ENCODE results near the gene PACRG.
A peak's percentile ranks its signal among the peaks of the same experiment; 100 is the strongest.

Gene PACRG

DNA sequence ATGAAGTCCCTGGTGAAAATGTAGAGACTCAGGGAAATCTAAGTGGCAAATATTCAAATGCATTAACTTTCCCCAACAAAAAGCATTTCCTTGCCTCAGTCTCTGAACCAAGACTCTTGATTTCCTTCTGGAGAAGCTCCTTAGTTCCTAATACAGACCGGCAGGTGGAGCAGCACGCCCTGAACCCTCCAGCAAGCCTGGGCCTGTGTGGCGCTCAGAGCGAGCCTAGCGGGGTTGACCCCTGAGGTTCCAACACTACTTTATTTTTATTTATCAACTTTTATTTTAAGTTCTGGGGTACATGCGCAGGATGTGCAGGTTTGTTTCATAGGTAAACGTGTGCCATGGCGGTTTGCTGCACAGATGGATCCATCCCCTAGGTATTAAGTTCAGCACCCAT, 50.8 kb downstream of the PACRG start:
- DNase-seq (ENCODE audit: low spot score): no peak

DNA sequence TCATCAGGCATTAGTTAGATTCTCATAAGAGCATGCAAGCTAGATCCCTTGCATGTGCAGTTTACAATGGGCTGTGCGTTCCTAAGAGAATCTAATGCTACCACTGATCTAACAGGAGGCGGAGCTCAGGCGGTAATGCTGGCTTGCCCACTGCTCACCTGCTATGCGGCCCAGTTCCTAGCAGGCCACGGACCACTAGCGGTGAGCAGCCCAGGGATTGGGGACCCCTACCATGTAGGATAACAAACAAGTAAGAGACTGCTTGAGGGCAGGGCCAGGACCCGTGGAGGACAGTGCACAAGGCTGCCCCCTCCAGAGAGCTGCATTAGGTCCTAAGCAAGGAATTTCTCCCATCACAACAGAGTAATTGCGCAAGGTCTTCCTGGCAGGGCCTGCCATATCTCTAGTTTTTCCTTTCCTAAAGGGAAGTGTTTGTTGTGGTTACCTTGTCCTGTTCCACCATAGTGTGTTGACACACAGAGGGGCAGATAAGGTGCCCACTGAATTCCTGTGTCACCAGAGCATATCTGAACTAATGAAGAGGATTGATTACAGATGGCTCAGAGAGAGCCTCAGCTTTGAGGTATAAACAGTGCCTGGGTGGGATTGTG, 58.0 kb downstream of the PACRG start:
- DNase-seq (ENCODE audit: low spot score): no peak

DNA sequence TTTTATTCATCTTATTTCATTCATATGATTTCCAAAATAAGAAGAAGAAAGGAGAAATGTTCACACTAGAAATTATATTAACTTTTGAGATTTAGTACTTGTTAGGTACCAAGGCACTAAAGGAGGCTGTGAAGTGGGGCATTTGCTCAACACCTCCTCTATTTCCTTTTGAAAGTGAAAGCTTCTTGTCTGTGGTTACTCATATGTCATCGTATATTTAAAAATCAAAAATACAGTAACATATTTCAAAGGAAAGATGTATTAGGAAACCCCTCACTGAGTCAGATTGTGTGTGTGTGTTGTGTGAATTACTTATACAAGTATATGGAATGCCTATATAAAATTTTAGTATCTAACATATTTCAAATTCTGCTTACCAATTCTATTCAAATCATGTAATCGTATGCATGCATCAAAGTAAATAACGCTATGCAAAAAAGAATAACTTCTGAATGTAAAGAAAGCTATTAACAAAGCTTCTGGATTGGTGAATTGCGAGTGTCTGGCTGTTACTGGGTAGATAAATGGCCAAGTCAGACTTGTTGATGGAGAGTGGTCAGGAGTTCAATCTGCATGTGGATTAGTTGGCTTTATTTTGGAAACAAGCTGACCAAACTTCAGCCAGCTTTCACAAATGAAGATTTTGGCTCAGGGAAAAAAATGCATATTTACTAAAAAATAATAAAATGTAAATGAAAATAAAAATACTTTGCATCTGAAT, 70.9 kb downstream of the PACRG start:
- no peak for DNase-seq (ENCODE audit: low spot score)

DNA sequence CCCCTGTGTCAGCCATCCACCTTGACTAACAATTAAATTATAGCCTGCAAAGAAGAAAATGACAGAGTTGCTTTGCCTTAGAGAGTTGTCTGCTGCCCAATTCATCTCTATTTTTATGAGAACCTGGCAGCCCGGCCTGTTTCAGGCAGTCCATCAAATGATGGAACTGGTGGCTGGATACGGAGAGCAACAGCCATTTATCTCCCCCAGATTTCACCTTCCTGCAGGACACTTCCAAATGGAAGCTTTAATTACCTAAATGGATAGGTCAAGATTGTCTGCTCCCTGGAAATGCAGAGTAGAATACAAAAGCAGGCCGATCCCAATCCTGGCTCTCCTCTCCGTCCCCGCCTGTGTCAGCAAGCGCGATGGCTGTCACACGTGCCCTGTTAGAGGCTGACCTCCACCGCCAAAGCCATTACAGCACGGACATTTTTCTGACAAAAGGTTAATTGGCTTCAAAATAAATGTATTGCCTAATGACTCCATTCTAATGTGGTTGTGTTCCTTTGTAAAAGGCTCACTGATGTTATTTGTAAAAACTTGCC, 86.7 kb downstream of the PACRG start:
- DNase-seq (ENCODE audit: low spot score): peak; percentile 73

DNA sequence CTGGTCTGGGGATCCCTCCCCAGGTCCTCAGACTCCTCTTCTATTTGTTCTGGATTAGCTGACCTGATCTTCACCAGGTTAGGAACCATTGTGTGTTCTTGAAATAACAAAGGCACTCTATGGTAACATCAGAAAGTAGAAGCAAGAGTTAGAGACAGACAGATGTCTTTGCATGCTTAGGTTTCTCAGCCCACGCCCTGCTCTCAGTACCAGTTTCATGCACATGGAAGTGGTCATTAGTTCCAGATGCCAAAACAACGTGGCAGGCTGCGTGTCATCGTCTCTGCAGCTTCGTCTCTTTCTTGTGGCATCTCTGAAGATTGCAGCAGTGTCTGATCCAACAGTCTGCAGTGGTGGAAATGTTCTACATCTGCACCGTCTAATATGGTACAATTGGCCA, 89.4 kb downstream of the PACRG start:
- no peak for DNase-seq (ENCODE audit: low spot score)

DNA sequence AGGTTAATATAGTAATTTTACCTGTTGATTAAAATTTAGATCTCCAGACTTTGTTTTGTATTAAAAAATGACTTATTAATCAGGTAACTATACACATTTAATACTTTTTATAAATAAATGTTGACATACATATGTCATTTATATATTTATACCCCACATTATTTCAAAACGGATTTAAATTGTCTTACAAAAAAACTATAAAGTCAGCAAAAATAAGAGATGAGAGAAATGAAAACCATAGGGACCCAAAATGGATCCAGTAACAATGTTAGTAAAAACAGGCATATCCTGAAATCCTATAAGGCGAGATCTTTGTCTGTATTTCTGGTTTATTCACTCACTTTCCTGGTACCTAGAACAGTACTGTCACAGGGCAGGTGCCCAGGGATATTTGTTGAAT, 91.5 kb downstream of the PACRG start:
- no peak for DNase-seq (ENCODE audit: low spot score)

DNA sequence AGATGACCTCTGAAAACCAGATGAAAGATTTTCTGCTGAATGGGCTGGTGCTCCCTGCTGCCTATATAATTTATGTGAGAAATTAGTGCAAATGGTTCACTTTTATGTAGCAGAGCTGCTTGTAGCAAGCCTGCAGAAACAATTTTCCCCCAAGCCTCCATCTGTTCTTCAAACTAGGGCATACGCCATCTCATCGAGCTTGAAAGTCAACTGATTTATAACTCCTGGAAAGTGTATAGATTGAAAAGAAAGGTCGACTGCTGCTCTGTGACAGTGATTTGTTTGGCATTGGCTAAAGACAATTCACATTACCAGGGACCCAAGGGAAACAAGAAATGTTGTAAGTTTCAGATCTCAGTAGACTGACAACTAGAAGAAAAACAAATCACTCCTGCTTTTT, 93.3 kb downstream of the PACRG start:
- no peak for DNase-seq (ENCODE audit: low spot score)

DNA sequence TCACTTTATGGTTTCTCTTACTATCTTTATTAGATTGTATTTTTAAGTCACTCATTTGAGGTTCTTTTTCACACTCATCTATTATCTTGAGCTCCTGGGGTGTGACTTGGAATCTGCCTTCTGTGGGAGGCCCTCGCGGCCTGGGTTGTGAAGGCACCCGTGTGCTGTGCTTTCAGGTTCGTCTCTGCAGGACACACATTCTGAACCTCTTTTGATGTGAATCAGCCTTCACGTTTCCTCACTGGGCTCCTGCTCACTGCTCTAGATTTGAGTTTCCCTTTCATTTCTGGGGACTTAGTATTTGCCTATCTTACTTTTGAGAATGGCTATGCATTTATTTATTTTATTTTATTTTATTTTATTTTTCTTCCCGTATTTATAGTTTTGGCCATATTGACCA, 97.8 kb downstream of the PACRG start:
- DNase-seq (ENCODE audit: low spot score): no peak

DNA sequence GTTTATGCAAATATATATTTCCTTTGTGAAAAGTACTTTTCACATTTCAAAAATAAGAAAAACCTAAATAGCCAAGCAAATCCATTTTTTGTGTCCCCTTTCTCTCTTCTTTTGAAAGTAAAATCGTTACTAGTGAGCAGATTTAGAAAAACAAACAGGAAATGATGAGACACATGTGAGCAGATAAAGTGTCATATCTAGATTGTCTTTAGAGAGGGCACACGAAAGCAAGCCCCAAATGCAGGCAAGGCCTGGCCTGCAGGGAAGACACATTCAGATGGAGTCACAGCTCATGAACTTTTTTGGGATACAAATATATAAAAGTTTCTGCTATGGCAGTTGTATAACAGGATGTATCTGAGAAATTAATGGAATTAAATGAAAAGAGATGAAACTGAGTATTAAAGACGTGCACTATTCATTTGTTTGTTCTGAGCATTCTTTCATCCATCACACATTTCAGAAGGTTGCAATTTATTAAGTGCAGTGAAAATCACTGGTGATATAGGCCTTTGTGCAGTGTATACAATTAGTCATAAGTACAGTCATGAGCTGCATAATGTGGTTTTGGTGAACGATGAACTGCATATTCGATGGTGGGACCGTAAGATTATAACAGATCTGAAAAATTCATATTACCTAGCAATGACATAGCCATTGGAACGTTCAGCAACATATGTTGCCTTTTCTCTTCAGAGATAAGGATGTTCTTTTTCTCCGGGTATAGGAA, 101.4 kb downstream of the PACRG start:
- no peak for DNase-seq (ENCODE audit: low spot score)

DNA sequence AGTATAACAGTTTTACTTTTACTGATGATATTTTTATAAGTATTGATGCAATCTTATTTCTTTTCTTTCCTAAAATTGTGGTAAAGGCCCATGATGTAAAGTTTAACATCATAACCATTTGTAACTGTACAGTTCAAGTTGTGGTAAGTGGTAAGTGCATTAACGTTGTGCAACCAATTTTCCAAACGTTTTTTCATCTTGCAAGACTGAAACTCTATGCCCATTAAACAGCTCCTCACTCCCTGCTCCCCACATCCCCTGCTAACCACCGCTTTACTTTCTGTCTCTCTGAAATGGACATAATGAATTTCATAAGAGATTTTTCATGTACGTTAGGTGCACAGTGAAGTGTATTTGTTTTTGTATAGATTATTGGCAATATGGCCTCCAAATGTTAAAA, 106.0 kb downstream of the PACRG start:
- no peak for DNase-seq (ENCODE audit: low spot score)

DNA sequence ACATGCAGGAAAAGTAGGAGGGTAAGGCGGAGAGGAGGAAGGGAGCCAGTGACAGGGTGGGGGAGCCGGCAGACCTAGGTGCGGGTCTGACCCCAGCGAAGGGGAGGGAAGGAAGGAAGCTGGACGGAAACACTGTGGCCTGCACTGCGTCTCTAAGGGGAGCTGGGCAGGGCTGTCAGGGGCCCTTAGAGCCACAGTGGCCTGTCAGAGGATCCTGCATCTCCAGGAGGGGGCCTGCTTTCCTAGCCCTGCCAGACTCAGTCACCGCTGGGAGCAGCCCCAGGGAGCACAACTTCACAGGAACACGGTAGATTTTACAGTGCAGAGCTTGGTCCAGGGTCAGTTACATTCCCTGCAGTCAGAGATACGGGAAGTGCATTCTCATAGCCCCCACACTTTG, 118.2 kb downstream of the PACRG start:
- DNase-seq (ENCODE audit: low spot score): peak; percentile 45

DNA sequence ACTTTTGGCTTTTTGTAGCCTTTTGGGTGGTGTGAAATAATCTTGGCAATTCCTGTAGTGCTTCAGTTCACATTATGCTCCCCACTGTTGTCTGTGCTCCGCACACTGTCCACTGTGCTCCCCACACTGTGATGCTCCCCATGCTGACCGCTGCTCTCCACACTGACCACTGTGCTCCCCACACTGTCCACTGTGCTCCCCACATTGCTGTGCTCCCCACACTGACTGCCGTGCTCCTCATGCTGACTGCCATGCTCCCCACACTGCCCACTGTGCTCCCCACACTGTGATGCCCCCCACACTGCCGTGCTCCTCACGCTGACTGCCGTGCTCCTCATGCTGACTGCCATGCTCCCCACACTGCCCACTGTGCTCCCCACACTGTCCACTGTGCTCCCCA, 118.9 kb downstream of the PACRG start:
- DNase-seq (ENCODE audit: low spot score): no peak

DNA sequence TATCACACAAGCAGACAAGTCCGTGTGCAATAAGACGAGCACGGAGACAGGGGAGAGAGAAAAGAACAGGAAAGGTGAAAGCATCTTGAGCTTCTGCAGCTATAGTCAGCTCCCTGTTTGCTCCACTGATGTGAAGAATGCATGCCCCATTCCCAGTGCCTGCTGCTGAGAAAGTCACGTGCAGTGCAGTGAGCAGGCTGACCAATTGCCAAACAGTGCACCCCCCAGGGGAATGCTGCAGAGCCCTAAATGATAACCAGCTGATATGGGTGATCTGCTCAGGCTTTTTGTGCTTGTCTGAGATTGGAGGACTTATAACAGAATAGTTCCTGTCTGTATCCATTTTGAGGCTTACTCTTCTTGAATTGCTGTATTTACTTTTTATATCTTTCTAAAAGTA, 121.5 kb downstream of the PACRG start:
- DNase-seq (ENCODE audit: low spot score): peak; percentile 86

DNA sequence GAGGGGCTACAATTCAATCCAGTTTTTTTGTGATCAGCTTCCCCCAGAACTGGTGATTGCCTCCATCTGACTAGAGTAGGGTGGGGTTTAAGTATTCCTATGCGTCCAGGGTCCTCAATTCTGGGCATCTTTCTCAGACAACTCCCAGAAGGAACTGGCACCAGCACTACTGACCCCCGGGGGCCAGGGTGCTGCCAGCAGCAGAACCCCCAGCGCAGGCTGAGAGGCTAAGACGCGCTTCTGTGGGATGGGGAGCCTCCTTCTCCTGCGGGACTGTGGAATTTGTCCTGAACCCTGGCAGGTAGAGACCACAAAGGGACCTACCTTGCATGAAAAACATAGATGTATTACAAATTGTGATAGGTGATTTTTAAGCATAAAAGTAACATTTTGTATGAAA, 124.4 kb downstream of the PACRG start:
- no peak for DNase-seq (ENCODE audit: low spot score)

DNA sequence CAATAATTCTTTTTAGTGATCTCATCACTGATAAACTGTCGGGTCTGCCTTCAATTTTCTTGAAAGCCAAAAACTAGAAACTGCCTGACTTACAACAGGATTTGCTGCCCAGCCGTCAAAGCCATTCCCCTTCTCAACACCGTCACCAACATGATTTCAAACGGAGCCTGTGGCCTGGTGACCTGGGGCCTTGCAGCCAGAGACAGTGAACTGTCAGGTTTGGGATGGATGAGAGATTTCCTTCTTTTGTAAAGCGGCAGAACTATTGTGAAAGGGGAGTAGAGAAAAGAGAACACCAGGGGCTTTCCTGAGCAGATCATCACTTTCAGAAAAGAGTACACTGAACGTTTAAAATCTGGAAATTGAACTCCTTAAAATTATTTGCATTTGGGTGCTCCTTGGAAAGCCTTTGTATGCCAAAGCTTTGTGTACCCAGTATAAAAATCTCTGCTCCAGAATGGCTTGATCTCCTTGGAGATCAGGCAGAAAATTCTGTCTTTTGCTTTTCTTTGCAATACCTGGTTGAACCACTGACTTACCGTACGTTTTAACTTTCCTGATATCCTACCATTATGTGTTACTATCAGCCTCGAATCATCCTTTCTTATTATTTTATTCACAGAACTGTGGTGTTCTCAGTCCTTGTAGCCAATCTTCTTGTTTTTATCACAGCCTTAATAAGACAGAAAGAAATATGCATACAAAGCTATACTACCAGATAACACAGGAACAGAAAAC, 125.2 kb downstream of the PACRG start:
- no peak for DNase-seq (ENCODE audit: low spot score)

DNA sequence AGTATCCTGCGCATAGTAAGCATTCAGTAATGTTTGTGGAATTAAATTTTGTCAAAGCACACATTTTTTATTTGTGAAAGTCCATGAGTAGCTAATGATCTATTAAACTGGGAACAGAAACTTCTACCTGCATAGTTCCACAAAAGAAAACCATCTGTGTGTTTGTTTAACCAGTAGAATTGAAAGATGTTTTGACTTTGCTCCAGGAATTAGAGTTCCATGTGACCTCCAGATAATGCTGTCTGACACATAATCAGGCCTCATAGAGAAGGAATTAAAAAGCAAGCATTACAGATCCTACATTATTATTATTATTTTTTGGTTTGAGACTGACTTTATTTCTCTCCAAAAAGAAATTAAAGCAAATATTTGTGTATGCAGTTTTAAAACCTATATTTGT, 126.5 kb downstream of the PACRG start:
- no peak for DNase-seq (ENCODE audit: low spot score)

DNA sequence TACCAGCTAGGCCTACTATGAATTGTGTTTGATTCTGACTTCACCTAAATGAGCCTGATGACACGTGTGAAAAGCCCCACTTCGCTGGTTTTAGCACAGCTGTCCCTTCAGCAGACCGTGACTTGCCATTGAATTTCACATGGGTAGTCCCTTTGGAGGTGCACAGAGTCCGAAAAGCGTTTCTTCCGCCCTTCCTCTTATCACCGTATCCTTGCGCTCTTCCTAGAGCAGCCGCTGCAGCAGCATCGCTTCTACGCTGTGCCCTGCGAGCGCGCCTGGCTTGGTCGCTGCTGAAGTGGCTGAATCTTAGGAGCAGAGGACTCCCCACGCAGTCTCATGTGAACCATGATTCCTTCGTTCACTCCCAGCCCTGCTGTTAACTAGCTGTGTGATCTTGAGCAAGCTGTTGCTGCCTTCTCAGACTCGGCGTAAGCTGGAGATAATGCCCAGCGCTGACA, 127.0 kb downstream of the PACRG start:
- DNase-seq (ENCODE audit: low spot score): peak; percentile 88

DNA sequence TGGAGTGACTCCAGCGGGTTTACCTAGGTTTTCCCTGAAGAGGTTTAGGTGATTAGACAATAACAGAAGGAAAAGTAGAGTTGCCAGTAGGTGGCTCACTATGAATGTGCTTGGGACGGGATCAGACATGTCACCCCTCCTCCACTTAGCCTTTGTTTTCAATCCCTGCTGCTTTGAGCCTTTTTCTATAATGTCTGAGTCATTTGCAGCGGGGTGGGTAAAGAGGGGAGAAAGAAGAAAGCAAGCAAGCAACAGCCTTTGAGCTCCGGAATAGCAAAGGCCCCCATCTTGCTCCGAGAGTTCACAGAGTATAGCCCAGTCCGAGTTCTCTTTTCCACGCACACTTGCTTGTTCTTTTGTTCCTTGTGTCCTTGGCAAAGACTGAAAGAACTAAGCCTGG, 129.1 kb downstream of the PACRG start:
- DNase-seq (ENCODE audit: low spot score): peak; percentile 90

DNA sequence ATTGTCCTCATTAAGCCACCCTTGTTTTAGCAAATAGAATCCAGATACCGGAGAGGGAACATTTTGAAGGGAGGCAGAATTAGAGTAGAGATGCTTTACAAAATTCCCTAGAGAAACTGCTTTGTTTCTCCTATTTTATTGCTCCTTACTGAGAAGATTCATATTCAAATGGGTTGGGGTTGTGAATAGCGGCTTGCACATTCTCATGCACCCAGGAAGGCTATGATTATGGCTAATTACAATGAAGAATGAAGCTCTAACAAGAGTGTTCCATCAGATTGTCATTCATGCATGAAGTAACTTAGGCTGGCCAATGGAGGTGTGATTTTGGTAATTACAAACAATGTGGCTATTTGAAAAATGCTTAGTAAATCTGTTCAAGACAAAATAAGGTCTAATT, 129.6 kb downstream of the PACRG start:
- no peak for DNase-seq (ENCODE audit: low spot score)

DNA sequence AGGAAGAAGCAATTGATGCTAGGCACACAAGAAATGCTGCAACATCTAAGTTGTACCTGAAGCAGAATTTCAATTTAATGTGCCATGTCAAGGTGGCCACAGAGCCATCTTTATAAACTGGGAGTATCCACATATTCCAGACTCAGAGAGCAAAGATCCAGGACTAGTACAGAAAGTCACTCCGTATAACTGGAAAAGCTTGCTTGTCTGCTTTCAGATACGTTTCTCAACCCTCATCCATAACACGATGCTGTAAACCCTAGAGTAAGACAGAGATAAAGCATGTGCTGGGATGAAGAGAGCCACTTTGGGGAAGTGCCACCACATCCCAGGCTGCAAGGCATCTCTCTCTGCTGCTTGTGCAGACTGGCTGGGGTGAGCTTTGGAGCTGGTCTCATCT, 134.7 kb downstream of the PACRG start:
- no peak for DNase-seq (ENCODE audit: low spot score)

DNA sequence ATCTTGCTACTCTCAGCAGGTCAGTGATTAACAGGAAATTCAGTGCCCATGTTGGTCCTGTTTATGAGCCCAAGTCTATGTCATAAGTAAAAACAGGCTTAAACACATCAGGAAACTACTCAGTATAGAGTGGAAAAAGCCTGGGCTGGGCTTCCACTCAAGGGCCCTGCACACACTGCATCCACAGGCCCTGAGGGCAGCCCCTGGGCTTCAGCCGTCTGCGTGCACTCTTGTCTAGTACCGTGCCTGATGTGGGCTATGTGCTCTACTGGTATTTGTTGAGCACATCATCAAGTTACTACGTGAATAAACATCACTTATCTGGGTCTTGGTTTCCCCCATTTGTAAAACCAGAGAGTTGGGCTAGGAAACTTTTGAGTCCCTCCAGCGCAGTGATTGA, 135.2 kb downstream of the PACRG start:
- no peak for DNase-seq (ENCODE audit: low spot score)

DNA sequence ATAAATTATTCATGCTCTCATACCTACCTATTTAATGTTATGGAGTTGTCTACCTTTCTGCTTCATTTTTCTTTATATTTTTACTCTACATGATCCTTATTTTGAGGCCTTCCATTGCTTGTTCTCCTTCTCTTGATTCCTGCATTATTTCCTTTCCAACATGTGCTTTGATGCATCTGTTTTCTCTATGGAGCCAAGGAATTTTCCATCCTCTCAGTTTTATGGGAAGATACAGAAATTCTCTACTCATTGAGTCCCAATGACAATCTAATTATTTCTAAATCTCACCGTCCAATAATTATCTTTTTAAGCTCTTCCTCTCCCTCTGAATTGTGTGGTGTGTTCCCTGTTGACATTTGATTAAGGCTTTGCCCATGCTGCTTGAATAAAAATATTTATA, 136.0 kb downstream of the PACRG start:
- DNase-seq (ENCODE audit: low spot score): no peak

Data from SK-N-DZ (cell line).